ENCODE data around the gene AP3S2. TPM values are rescaled to one million over a fixed set of nuclear protein-coding genes. Genes with fewer than 3 reads are reported as not detected.

Gene AP3S2
- total RNA-seq, 4 donors from 2014 or later, result 13.2 to 106 (median 63.5) TPM

- no peak for TF ChIP-seq POLR2A (IDR thresholded peaks at IDR 0.05)
- no peak for TF ChIP-seq CTCF (IDR thresholded peaks at IDR 0.05)
- no peak for DNase-seq
- Histone ChIP-seq H3K4me1 (peaks cover 0 to 23% (median 3%) of the 10 kb centered on the region in 4 donors), H3K27ac (no peak overlapping the region), H3K4me3 (no peak overlapping the region), H3K9me3 (no peaks in the 10 kb centered on the region), H3K36me3 (peaks cover 0 to 37% (median 5%) of the 10 kb centered on the region in 3 donors), H3K27me3 (no peaks in the 10 kb centered on the region)
Observed at GRCh38 chr15:89830639-89831038, 63.2 kb downstream of the AP3S2 start.

GRCh38 chr15:89829616-89830440 is 64.0 kb downstream of the AP3S2 start:
- peaks cover 0 to 29% (median 5%) of the 10 kb centered on the region in 3 donors for H3K36me3 ChIP-seq
- peaks cover 0 to 23% (median 3%) of the 10 kb centered on the region in 4 donors for H3K4me1 ChIP-seq
- H3K9me3 ChIP-seq, result no peaks in the 10 kb centered on the region
- H3K27me3 ChIP-seq, result no peaks in the 10 kb centered on the region
- TF ChIP-seq POLR2A (IDR thresholded peaks at IDR 0.05), result no peak
- TF ChIP-seq CTCF (IDR thresholded peaks at IDR 0.05), result no peak
- H3K27ac ChIP-seq, result no peak overlapping the region
- H3K4me3 ChIP-seq, result no peak overlapping the region
- DNase-seq, result peak in 1 of 3 donors; percentile 43

GRCh38 chr15:89829161-89829560 is 64.6 kb downstream of the AP3S2 start:
- no peaks in the 10 kb centered on the region for H3K9me3 ChIP-seq
- no peaks in the 10 kb centered on the region for H3K27me3 ChIP-seq
- peak in 1 of 3 donors; percentile 41 for DNase-seq
- peaks cover 0 to 22% (median 3%) of the 10 kb centered on the region in 3 donors for H3K36me3 ChIP-seq
- no peak for TF ChIP-seq POLR2A (IDR thresholded peaks at IDR 0.05)
- no peak for TF ChIP-seq CTCF (IDR thresholded peaks at IDR 0.05)
- H3K27ac ChIP-seq, result peak overlapping the region in 1 of 4 donors; percentile 77
- peaks cover 0 to 23% (median 3%) of the 10 kb centered on the region in 4 donors for H3K4me1 ChIP-seq
- H3K4me3 ChIP-seq, result no peak overlapping the region

GRCh38 chr15:89828281-89829145 is 65.3 kb downstream of the AP3S2 start:
- Histone ChIP-seq H3K36me3 (peaks cover 0 to 16% (median 0%) of the 10 kb centered on the region in 3 donors), H3K27ac (peak overlapping the region in 3 of 4 donors; percentile 20 to 81 (median 77)), H3K9me3 (no peaks in the 10 kb centered on the region), H3K27me3 (no peaks in the 10 kb centered on the region), H3K4me3 (no peak overlapping the region), H3K4me1 (peaks cover 0 to 23% (median 3%) of the 10 kb centered on the region in 4 donors)
- peak in 2 of 3 donors; percentile 70 to 72 for DNase-seq
- TF ChIP-seq POLR2A (IDR thresholded peaks at IDR 0.05) (peak; percentile 20 to 25), CTCF (IDR thresholded peaks at IDR 0.05) (no peak)

- DNase-seq, result peak in 1 of 3 donors; percentile 72
- Histone ChIP-seq H3K4me1 (peaks cover 0 to 23% (median 3%) of the 10 kb centered on the region in 4 donors), H3K9me3 (no peaks in the 10 kb centered on the region), H3K36me3 (peaks cover 0 to 9% (median 0%) of the 10 kb centered on the region in 3 donors), H3K27me3 (no peaks in the 10 kb centered on the region), H3K27ac (peak overlapping the region in 3 of 4 donors; percentile 20 to 81 (median 77)), H3K4me3 (no peak overlapping the region)
- TF ChIP-seq CTCF (IDR thresholded peaks at IDR 0.05) (no peak), POLR2A (IDR thresholded peaks at IDR 0.05) (no peak)
Observed at GRCh38 chr15:89827829-89828228, 66.0 kb downstream of the AP3S2 start.

Measured in Peyer's patch (tissue), 4 donors.